Mesendoderm (in vitro differentiated cells): ENCODE results near the gene PPP1R12B.
"Not testable (repeated sequence)": the region's sequence is repeated elsewhere in the genome, so short reads cannot be mapped to it uniquely, and the experiment has no call there.

Experiments
- DNase-seq: peaks from one replicate; pipeline ENCODE4 v3.0.0; 2013
- H2AK5ac ChIP-seq: 2 replicates; pipeline ENCODE4 v1.6.1; 2013; ENCODE audit warnings: low read length, inconsistent platforms
- H2BK120ac ChIP-seq: 2 replicates; pipeline ENCODE4 v1.6.1; 2013; ENCODE audit warnings: low read depth, mild to moderate bottlenecking, low read length, moderate library complexity, mixed read lengths
- H2BK15ac ChIP-seq: replicated peaks from 2 replicates; pipeline ENCODE4 v1.6.1; 2013; ENCODE audit warnings: low read depth, mild to moderate bottlenecking, moderate library complexity
- H2BK5ac ChIP-seq: 2 replicates; pipeline ENCODE4 v1.6.1; 2013; ENCODE audit warnings: low read length, inconsistent platforms
- H3K18ac ChIP-seq: 2 replicates; pipeline ENCODE4 v1.6.1; 2013; ENCODE audit warnings: mild to moderate bottlenecking, low read length, mixed read lengths
- H3K23ac ChIP-seq: one replicate; pipeline ENCODE4 v1.6.1; 2013; ENCODE audit warnings: low read length
- H3K27ac ChIP-seq: 2 replicates; pipeline ENCODE4 v1.5.1; 2013; ENCODE audit warnings: low read depth, mild to moderate bottlenecking, inconsistent platforms, low read length, moderate library complexity
- H3K27me3 ChIP-seq: 2 replicates; pipeline ENCODE4 v1.6.1; 2013; ENCODE audit warnings: low read length, control low read depth, mild to moderate bottlenecking, inconsistent platforms; ENCODE audit not compliant: insufficient read depth, poor library complexity
- H3K36me3 ChIP-seq: 2 replicates; pipeline ENCODE4 v1.6.1; 2013; ENCODE audit warnings: low read length, inconsistent platforms; ENCODE audit not compliant: control insufficient read depth, insufficient read depth
- H3K4ac ChIP-seq: one replicate; pipeline ENCODE4 v1.6.1; 2013; ENCODE audit warnings: low read depth, mild to moderate bottlenecking, low read length, moderate library complexity
- H3K4me1 ChIP-seq: 2 replicates; pipeline ENCODE4 v1.6.1; 2013; ENCODE audit warnings: low read depth, low read length, inconsistent platforms; ENCODE audit not compliant: control insufficient read depth
- H3K4me2 ChIP-seq: 2 replicates; pipeline ENCODE4 v1.6.1; 2013; ENCODE audit warnings: low read length
- H3K4me3 ChIP-seq: 2 replicates; pipeline ENCODE4 v1.5.1; 2013; ENCODE audit warnings: mild to moderate bottlenecking, low read length
- H3K56ac ChIP-seq: one replicate; pipeline ENCODE4 v1.6.1; 2013; ENCODE audit warnings: low read length
- H3K79me1 ChIP-seq: 2 replicates; pipeline ENCODE4 v1.6.1; 2013; ENCODE audit warnings: low read length, inconsistent platforms
- H3K79me2 ChIP-seq: 2 replicates; pipeline ENCODE4 v1.6.1; 2013; ENCODE audit warnings: mild to moderate bottlenecking, low read length; ENCODE audit not compliant: control insufficient read depth, insufficient read depth
- H3K9ac ChIP-seq: 2 replicates; pipeline ENCODE4 v1.6.1; 2013; ENCODE audit warnings: low read length, inconsistent platforms
- H4K5ac ChIP-seq: one replicate; pipeline ENCODE4 v1.6.1; 2013; ENCODE audit warnings: low read length
- H4K8ac ChIP-seq: one replicate; pipeline ENCODE4 v1.6.1; 2013; ENCODE audit warnings: low read depth, mild to moderate bottlenecking, control low read depth, low read length, moderate library complexity
- WGBS: extraction: QIAGEN DNeasy Blood & Tissue Kit; methylation state at CpG from one replicate; pipeline ENCODE4 v1.1.7; 2013; ENCODE audit warnings: low lambda C conversion rate, missing lambda C conversion rate; ENCODE audit not compliant: insufficient coverage; ENCODE audit errors: extremely low coverage; 5-methylcytosine and 5-hydroxymethylcytosine counted together

The PPP1R12B gene

DNA sequence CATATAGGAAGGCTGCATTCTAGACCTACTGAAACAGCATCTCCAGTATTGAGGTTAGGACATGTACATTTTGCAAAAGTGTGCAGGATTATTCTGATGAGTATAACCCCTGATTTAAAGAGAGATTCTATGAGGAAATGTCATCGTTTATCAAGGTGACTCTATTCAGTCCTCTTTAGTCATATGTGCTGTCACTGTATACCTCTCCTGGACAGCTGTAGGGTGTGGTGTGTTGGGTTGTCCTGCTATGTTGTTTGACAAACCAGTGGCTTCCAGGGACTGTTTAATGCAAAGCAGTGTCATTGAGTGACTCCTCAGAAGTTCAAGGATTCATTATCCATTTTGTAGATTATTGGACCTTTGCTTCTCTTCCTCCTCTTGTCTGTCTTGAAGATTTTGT, 209.2 kb downstream of the PPP1R12B start:
- not testable (repeated sequence) for H2BK120ac ChIP-seq, H3K79me2 ChIP-seq, H2BK5ac ChIP-seq, H4K5ac ChIP-seq, H3K27ac ChIP-seq, H3K9ac ChIP-seq, H2AK5ac ChIP-seq, DNase-seq, H3K18ac ChIP-seq, H3K4me3 ChIP-seq, H3K4me2 ChIP-seq, H3K4me1 ChIP-seq, H4K8ac ChIP-seq, H3K4ac ChIP-seq, H3K79me1 ChIP-seq, H3K36me3 ChIP-seq, H3K56ac ChIP-seq, H3K27me3 ChIP-seq, H3K23ac ChIP-seq, H2BK15ac ChIP-seq
- no CpG with 5 or more reads among the region's 1 CpG for WGBS

DNA sequence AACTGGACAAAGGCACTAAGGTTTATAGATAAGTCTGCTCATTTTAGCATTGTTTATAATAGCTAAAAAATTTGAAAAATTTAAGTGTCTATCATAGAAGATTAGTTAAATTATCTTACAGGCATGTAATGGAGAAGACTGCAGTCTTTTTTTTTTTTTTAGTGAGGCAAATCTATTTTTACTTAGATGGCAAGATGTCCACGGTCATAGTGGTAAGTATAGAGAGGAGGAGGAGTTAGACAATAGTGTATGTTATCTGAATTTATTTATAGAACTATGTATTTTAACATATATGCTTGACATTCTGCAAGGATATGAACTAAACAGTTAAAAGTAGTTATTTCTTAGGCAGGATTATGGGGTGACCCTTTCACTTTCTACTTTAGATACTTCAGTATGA, 212.7 kb downstream of the PPP1R12B start:
- no CpG with 5 or more reads among the region's 1 CpG for WGBS
- Histone ChIP-seq H3K4me2 (no peak overlapping the region), H3K9ac (no peak overlapping the region), H2BK5ac (no peak overlapping the region), H3K79me2 (no peaks in the 10 kb centered on the region), H3K4me1 (peaks cover 4% of the 10 kb centered on the region), H3K27me3 (no peaks in the 10 kb centered on the region), H3K56ac (no peak overlapping the region), H4K5ac (no peak overlapping the region), H3K18ac (no peak overlapping the region), H3K4ac (no peak overlapping the region), H2BK15ac (no peak overlapping the region), H3K23ac (no peak overlapping the region), H3K79me1 (no peaks in the 10 kb centered on the region), H2AK5ac (no peak overlapping the region), H4K8ac (no peak overlapping the region), H2BK120ac (no peak overlapping the region), H3K27ac (no peak overlapping the region), H3K4me3 (no peak overlapping the region), H3K36me3 (no peaks in the 10 kb centered on the region)
- no peak for DNase-seq

DNA sequence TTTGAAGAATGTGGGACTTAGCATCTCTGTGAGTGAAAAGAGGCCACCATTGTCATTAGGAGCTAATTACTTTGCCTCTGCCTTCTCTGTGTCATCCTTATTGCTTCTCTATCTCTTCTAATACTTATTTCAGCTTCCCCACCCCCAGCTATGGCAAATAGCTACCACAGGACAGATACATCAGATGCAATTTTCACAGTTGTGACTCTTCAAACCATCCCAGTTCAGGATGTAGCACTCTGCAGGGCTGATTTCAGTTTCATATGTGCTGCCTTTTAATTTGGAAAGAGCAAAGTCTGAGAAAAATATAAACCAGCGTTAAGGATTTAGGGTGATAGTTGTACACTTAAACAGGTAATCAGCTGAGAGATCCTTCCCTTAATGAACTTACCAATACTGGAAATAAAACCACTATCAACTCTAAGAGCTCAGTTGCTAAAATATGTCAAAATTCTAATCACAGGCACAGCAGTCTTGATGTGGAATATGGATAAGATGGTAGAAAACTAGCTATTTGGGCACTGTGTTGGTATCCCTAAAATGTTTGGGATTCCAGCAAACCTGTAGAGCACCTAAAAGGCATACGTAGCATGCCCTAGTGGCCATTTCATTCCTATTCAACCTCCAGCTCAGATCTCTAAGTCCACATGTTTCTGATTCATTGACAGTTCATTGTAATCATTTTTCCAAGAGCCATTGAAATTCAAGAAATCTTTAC, 213.4 kb downstream of the PPP1R12B start:
- no CpG with 5 or more reads among the region's 2 CpGs for WGBS

DNA sequence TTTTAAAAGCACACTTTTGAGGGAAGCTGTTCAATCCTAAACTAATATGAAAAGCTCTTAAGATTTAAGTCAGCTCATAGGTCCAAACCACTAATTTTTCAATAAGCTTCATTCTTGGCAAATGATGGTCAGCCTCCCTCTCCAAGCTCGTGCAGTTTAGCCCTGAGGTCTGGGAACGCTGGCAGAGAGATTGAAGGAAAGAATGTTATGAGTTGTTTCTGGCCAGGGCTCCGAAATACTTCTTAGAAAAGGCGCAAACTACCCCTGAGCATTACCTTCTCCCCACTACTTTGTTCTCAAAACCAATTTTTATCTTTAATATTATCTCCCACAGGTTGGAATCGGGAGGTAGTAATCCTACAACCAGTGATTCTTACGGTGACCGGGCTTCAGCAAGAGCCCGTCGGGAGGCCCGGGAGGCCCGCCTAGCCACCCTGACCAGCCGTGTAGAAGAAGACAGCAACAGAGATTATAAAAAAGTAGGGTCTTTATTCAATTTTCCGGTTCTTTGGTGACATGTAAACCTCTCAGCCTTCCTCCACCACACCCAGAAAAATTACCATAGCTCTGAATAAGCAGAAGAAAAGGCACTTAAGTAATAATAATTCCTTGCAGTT, 214.1 kb downstream of the PPP1R12B start:
- DNase-seq, result no peak
- no peaks in the 10 kb centered on the region for H3K27me3 ChIP-seq
- no peaks in the 10 kb centered on the region for H3K79me1 ChIP-seq
- WGBS, result no CpG with 5 or more reads among the region's 13 CpGs
- no peak overlapping the region for H4K5ac ChIP-seq
- no peak overlapping the region for H3K4me2 ChIP-seq
- no peak overlapping the region for H3K4me3 ChIP-seq
- no peak overlapping the region for H3K27ac ChIP-seq
- H2AK5ac ChIP-seq, result no peak overlapping the region
- no peaks in the 10 kb centered on the region for H3K36me3 ChIP-seq
- H3K4ac ChIP-seq, result no peak overlapping the region
- H3K18ac ChIP-seq, result peak overlapping the region; percentile 75
- no peak overlapping the region for H3K56ac ChIP-seq
- no peak overlapping the region for H2BK15ac ChIP-seq
- H4K8ac ChIP-seq, result no peak overlapping the region
- no peak overlapping the region for H3K23ac ChIP-seq
- H2BK120ac ChIP-seq, result no peak overlapping the region
- no peak overlapping the region for H2BK5ac ChIP-seq
- peaks cover 4% of the 10 kb centered on the region for H3K4me1 ChIP-seq
- H3K79me2 ChIP-seq, result no peaks in the 10 kb centered on the region
- no peak overlapping the region for H3K9ac ChIP-seq

More for the DNA sequence above, 213.4 kb downstream of the PPP1R12B start:
- Histone ChIP-seq H4K5ac (no peak overlapping the region), H2BK120ac (no peak overlapping the region), H3K4me2 (no peak overlapping the region), H2BK15ac (no peak overlapping the region), H3K18ac (no peak overlapping the region), H3K23ac (no peak overlapping the region), H3K9ac (no peak overlapping the region), H2BK5ac (no peak overlapping the region), H2AK5ac (no peak overlapping the region), H4K8ac (no peak overlapping the region), H3K36me3 (no peaks in the 10 kb centered on the region), H3K4ac (no peak overlapping the region), H3K4me3 (no peak overlapping the region), H3K27me3 (no peaks in the 10 kb centered on the region), H3K56ac (no peak overlapping the region), H3K4me1 (peaks cover 4% of the 10 kb centered on the region), H3K27ac (no peak overlapping the region), H3K79me2 (no peaks in the 10 kb centered on the region), H3K79me1 (no peaks in the 10 kb centered on the region)
- DNase-seq, result peak; percentile 67

DNA sequence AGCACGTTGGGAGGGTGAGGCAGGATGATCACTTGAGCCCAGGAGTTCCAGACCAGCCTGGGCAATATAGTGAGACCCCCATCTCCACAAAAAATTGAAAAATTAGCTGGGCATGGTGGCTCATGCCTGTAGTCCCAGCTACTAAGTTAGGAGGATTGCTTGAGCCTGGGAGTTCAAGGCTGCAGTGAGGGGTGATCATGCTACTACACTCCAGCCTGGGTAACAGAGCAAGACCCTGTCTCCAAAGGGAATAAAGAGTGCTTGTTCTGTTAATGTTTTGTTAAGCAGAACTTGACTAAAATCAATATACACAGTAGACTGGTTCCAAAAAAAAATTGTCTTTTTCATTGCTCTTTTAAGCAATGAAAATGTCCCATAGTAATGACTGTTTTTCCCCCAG, 215.3 kb downstream of the PPP1R12B start:
- H4K5ac ChIP-seq, result no peak overlapping the region
- DNase-seq, result no peak
- no peak overlapping the region for H2BK5ac ChIP-seq
- no peak overlapping the region for H3K23ac ChIP-seq
- no peak overlapping the region for H3K18ac ChIP-seq
- peaks cover 10% of the 10 kb centered on the region for H3K4me1 ChIP-seq
- no peak overlapping the region for H3K56ac ChIP-seq
- H3K36me3 ChIP-seq, result no peaks in the 10 kb centered on the region
- no peak overlapping the region for H2BK15ac ChIP-seq
- H2BK120ac ChIP-seq, result no peak overlapping the region
- H3K9ac ChIP-seq, result no peak overlapping the region
- H4K8ac ChIP-seq, result no peak overlapping the region
- no peaks in the 10 kb centered on the region for H3K79me2 ChIP-seq
- H3K4me2 ChIP-seq, result no peak overlapping the region
- H3K27ac ChIP-seq, result no peak overlapping the region
- no peak overlapping the region for H3K4me3 ChIP-seq
- H3K79me1 ChIP-seq, result no peaks in the 10 kb centered on the region
- WGBS, result no CpG with 5 or more reads among the region's 1 CpG
- H3K27me3 ChIP-seq, result no peaks in the 10 kb centered on the region
- H3K4ac ChIP-seq, result no peak overlapping the region
- no peak overlapping the region for H2AK5ac ChIP-seq
